Stimulated activated CD8-positive, alpha-beta memory T cell treated with anti-CD3 and anti-CD28 coated beads, Interleukin-4, amount 100 ng/mL, for 24 hours (primary cell): ENCODE measurements around the gene RAB5B.
A peak's percentile ranks its signal among the peaks of the same experiment; 100 is the strongest.
"Not testable (repeated sequence)": the region's sequence is repeated elsewhere in the genome, so short reads cannot be mapped to it uniquely, and the experiment has no call there.

ENCODE experiments used
- DNase-seq: peaks from one replicate; pipeline ENCODE4 v3.0.0-alpha.2; 2020; ENCODE audit warnings: low read depth

Gene RAB5B

DNA sequence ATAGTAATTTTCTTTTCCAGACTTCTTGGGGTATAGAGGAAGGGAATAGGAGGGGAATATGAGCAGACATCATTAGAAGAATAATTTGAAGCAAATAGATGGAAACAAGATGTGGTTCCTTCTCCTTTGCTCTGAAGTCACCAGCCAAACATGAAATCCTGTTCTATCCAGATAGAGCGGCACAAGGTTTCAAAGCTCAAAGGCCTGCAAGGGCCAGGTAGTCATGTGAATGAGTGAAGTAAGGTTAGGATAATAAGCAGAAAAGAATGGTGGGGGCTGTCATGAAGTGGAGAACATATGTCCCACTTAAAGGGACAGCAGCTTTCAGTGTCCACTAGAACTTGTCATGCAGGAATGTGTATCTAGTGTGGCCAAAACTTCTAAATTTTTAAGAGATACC is 44.5 kb downstream of the RAB5B start:
- DNase-seq, result no peak

GRCh38 chr12:56020423-56021184 is 46.7 kb downstream of the RAB5B start, which contains the start of gene IKZF4:
IKZF4 (plus strand) TSS chr12:56021043; CDS start chr12:56021494, 451 bp downstream.
- no peak for DNase-seq

- no peak for DNase-seq
These were observed 48.1 kb downstream of the RAB5B start for GRCh38 chr12:56021889-56022497.

GRCh38 chr12:56028511-56029165 is 54.8 kb downstream of the RAB5B start:
- no peak for DNase-seq

DNA sequence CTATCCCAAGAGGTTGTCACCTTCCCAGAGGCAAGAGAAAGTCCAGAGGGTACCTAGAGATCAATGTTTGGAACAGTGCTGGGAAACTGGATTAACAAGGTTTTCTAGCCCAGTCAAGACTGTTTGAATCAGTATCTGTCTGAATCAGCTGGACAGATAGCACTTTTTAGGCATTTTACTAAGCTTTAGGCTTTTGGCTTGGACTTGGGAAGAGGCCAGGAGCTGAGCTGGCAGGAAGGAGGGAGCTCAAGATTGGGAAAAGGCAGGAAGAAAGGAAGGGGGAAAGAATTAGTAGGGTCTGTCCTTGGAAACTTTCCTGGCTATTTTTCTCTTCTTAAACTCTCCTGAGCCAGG is 55.3 kb downstream of the RAB5B start:
- no peak for DNase-seq

- no peak for DNase-seq
These were observed 55.9 kb downstream of the RAB5B start for GRCh38 chr12:56029666-56030293.

GRCh38 chr12:56031987-56032386 is 58.1 kb downstream of the RAB5B start:
- DNase-seq, result no peak

GRCh38 chr12:56034586-56035332 is 60.9 kb downstream of the RAB5B start:
- no peak for DNase-seq

DNA sequence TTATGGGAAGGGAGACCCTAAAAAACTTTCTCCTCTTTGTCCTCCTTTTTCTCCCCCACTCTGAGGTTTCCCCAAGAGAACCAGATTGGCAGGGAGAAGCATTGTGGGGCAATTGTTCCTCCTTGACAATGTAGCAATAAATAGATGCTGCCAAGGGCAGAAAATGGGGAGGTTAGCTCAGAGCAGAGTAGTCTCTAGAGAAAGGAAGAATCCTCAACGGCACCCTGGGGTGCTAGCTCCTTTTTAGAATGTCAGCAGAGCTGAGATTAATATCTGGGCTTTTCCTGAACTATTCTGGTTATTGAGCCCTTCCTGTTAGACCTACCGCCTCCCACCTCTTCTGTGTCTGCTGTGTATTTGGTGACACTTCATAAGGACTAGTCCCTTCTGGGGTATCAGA is 63.3 kb downstream of the RAB5B start:
- no peak for DNase-seq

- no peak for DNase-seq
These were observed 64.3 kb downstream of the RAB5B start for GRCh38 chr12:56038022-56038655.

DNA sequence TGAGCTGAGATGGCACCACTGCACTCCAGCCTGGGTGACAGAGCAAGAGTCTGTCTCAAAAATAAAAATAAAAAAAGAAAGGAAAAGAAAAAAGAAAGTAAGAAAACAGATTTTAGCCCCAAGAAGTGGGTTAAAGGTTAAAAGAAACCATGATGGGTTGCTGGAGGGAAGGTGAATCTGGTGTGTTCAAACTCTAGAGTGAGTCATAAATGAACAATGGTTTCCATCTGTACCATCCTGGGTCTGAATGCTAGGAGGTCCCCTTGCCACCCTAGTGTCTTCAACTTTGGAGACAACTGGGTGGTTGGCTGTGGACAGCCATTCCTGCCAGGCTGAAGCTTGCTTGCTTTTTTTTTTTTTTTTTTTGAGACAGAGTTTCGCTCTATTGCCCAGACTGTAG is 66.3 kb downstream of the RAB5B start:
- no peak for DNase-seq

DNA sequence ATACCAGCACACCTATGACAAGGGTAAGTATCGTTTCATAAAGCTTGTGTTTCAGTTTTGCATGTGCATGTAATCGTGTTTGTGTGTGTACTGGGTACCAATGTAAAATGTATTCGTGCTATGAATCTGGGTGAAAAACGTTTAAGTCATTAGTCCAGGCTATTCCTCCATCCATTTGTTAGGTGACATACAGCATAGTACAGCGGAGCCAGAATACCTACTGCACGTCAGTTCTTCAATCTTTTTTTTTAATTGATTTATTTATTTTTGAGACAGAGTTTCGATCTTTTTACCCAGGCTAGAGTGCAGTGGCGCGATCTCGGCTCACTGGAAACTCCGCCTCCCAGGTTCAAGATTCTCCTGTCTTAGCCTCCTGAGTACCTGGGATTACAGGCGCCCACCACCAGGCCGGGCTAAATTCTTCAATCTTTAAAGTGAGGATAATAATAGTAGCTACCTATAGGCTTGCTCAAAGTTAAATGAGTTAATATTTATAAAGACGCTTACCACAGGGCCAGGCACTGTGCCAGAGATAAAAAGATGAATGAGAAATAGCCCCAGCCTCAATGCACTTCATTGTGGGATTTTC is 67.2 kb downstream of the RAB5B start:
- DNase-seq, result no peak

- peak; percentile 84 for DNase-seq
These were observed 67.9 kb downstream of the RAB5B start, which contains the start of gene RPS26 for GRCh38 chr12:56041552-56042429. RPS26 (plus strand) TSS chr12:56041918; CDS start chr12:56042167, 249 bp downstream.

DNA sequence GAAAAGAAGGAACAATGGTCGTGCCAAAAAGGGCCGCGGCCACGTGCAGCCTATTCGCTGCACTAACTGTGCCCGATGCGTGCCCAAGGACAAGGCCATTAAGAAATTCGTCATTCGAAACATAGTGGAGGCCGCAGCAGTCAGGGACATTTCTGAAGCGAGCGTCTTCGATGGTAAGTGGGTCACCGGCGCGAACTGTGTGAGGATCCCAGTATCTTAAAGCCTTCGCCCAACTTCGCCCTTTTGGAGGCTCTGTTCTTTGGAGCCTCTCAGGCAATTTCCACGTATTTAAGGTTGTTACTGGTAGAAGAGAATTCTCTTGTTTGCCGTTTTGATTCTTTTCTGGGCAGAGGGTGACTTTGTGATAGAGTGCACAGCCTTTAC is 68.5 kb downstream of the RAB5B start:
- not testable (repeated sequence) for DNase-seq

- no peak for DNase-seq
These were observed 69.0 kb downstream of the RAB5B start for GRCh38 chr12:56042843-56043242.
